ENCODE data around the gene ZNF684. TPM values are rescaled to one million over a fixed set of nuclear protein-coding genes. Genes with fewer than 3 reads are reported as not detected.
A peak's percentile ranks its signal among the peaks of the same experiment; 100 is the strongest.
"Not testable (repeated sequence)": the region's sequence is repeated elsewhere in the genome, so short reads cannot be mapped to it uniquely, and the experiment has no call there.

The ZNF684 gene
- 4.1 TPM for total RNA-seq

DNA sequence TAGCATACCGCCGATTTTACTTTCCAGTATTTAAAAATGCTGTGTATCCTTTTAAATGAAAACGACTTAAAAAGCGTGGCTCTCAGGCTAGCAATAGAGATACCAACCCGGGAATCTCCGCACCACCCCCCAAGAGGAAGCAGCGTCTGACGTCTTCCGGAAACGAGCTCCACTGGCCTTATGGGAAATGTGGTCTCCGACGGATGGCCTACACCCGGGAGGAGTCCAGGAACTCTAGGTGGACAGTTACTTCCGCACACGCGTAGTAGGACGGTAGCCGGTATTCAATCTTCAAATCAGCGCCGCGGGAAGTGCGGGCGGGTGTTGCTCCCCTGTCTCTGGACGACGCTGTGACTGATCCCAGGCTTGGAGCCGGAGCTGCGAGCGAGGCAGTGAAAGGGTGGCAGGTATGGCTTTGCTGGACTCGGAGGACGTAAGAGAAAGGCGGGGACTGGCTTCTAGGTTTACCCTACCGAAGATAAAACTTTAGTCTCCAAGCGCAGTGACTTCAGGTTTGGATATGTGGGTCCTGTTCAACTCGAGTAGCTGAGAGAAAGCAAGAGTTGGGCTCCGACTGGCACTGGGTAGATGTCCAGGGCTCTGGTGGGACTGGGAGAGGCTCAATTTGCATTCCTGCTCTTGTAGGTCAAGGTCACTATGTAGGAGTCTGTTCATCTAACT, at the start of gene ZNF684:
Gene ZNF684 (plus strand): TSS at position 257 of the 681 bp plus-strand sequence. CDS start 1,530 bp downstream, outside the sequence.
- peak within 1 kb of the TSS; percentile 71 for H3K4me3 ChIP-seq (ENCODE audit: low read length)
- H3K4me1 ChIP-seq (ENCODE audit: insufficient read depth, low read length) = peaks cover 20% of the 10 kb centered on the region

GRCh38 chr1:40495315-40495903, 36.0 kb upstream of the ZNF684 start:
- Histone ChIP-seq H3K4me1 (ENCODE audit: insufficient read depth, low read length) (no peaks in the 10 kb centered on the region), H3K27me3 (ENCODE audit: insufficient read depth, low read length) (no peaks in the 10 kb centered on the region), H3K4me3 (ENCODE audit: low read length) (no peak overlapping the region), H3K9me3 (ENCODE audit: low read depth, low read length) (peaks cover 65% of the 10 kb centered on the region)

More for the DNA sequence above, at the start of gene ZNF684:
- H3K27me3 ChIP-seq (ENCODE audit: insufficient read depth, low read length) = no peaks in the 10 kb centered on the region
- no peaks in the 10 kb centered on the region for H3K9me3 ChIP-seq (ENCODE audit: low read depth, low read length)

- H3K4me1 ChIP-seq (ENCODE audit: insufficient read depth, low read length); H3K27me3 ChIP-seq (ENCODE audit: insufficient read depth, low read length); H3K4me3 ChIP-seq (ENCODE audit: low read length): not testable (repeated sequence)
- peaks cover 36% of the 10 kb centered on the region for H3K9me3 ChIP-seq (ENCODE audit: low read depth, low read length)
Measured at GRCh38 chr1:40502651-40503050, 28.8 kb upstream of the ZNF684 start.

DNA sequence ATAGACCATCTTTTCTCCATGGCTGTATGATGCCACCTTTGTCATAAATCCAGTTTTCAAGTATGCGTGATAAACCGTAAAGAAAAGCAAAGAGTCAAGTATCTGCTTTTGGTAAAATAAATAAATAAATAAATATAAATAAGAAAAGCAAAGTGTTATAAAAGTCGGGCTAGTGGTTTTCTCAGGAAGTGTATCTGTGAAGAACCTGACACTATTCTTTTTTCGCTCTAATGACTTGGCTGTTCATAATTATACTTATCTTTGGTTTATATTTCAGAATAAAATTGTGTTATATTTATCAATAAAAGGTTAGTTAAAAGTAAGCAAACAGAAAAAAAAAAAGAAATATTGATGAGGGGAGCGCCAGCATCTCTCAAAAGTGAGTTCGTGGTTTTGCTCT, 23.5 kb upstream of the ZNF684 start:
- Histone ChIP-seq H3K9me3 (ENCODE audit: low read depth, low read length) (peaks cover 18% of the 10 kb centered on the region), H3K4me3 (ENCODE audit: low read length) (peak overlapping the region; percentile 80), H3K4me1 (ENCODE audit: insufficient read depth, low read length) (peaks cover 13% of the 10 kb centered on the region), H3K27me3 (ENCODE audit: insufficient read depth, low read length) (no peaks in the 10 kb centered on the region)

- Histone ChIP-seq H3K4me3 (ENCODE audit: low read length) (peak within 1 kb of the TSS; percentile 80), H3K4me1 (ENCODE audit: insufficient read depth, low read length) (peaks cover 13% of the 10 kb centered on the region), H3K9me3 (ENCODE audit: low read depth, low read length) (peaks cover 13% of the 10 kb centered on the region), H3K27me3 (ENCODE audit: insufficient read depth, low read length) (no peaks in the 10 kb centered on the region)
Measured at GRCh38 chr1:40508375-40509341, 22.8 kb upstream of the ZNF684 start, which contains the start of gene EXO5. EXO5 (plus strand) TSS chr1:40508767; CDS start chr1:40514545, 5,778 bp downstream.

- Histone ChIP-seq H3K9me3 (ENCODE audit: low read depth, low read length) (peaks cover 25% of the 10 kb centered on the region), H3K27me3 (ENCODE audit: insufficient read depth, low read length) (peaks cover 3% of the 10 kb centered on the region), H3K4me1 (ENCODE audit: insufficient read depth, low read length) (no peaks in the 10 kb centered on the region), H3K4me3 (ENCODE audit: low read length) (no peak overlapping the region)
Measured at GRCh38 chr1:40519517-40519916, 11.9 kb upstream of the ZNF684 start.

- peaks cover 20% of the 10 kb centered on the region for H3K4me1 ChIP-seq (ENCODE audit: insufficient read depth, low read length)
- H3K27me3 ChIP-seq (ENCODE audit: insufficient read depth, low read length) = no peaks in the 10 kb centered on the region
- peaks cover 4% of the 10 kb centered on the region for H3K9me3 ChIP-seq (ENCODE audit: low read depth, low read length)
- H3K4me3 ChIP-seq (ENCODE audit: low read length) = peak overlapping the region; percentile 71
Measured at GRCh38 chr1:40530735-40531380, 579 bp upstream of the ZNF684 start.

DNA sequence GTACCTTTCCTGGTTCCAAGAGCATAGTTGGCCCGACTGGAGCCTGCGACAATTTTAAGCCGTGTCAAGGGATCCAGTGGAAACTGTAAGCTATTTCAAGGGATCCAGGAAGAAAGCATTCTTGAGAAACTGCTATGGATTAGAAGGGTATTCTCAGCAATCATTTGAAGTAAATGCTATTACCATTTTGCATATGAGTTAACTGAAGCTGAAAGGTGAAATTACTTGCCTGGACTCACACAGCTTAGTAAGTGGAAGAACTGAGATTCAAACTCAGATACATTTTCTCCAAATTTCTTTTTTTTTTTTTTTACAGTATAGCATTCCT, 589 bp downstream of the ZNF684 start:
- Histone ChIP-seq H3K27me3 (ENCODE audit: insufficient read depth, low read length) (no peaks in the 10 kb centered on the region), H3K4me3 (ENCODE audit: low read length) (peak overlapping the region; percentile 71), H3K4me1 (ENCODE audit: insufficient read depth, low read length) (peaks cover 20% of the 10 kb centered on the region), H3K9me3 (ENCODE audit: low read depth, low read length) (no peaks in the 10 kb centered on the region)

GRCh38 chr1:40532844-40533424, 1.5 kb downstream of the ZNF684 start:
- no peaks in the 10 kb centered on the region for H3K9me3 ChIP-seq (ENCODE audit: low read depth, low read length)
- H3K4me3 ChIP-seq (ENCODE audit: low read length) = no peak overlapping the region
- no peaks in the 10 kb centered on the region for H3K27me3 ChIP-seq (ENCODE audit: insufficient read depth, low read length)
- H3K4me1 ChIP-seq (ENCODE audit: insufficient read depth, low read length) = peaks cover 20% of the 10 kb centered on the region

DNA sequence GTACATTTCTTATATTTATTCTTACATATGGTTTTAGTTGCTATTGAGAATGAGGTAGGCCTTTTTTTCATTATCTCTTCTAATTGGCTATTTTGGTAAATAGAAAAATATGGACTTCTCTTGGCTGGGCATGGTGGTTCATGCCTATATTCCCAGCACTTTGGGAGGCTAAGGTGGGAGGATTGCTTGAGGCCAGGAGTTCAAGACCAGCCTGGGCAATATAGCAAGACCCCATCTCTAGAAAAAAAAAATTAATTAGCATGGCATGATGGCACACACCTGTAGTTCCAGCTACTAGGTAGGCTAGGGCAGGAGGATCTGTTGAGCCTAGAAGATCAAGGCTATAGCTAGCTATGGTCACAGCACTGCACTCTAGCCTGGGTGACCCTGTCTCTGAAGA, 3.2 kb downstream of the ZNF684 start:
- no peak overlapping the region for H3K4me3 ChIP-seq (ENCODE audit: low read length)
- peaks cover 27% of the 10 kb centered on the region for H3K4me1 ChIP-seq (ENCODE audit: insufficient read depth, low read length)
- H3K9me3 ChIP-seq (ENCODE audit: low read depth, low read length) = no peaks in the 10 kb centered on the region
- no peaks in the 10 kb centered on the region for H3K27me3 ChIP-seq (ENCODE audit: insufficient read depth, low read length)

- H3K9me3 ChIP-seq (ENCODE audit: low read depth, low read length) = no peaks in the 10 kb centered on the region
- peaks cover 24% of the 10 kb centered on the region for H3K4me1 ChIP-seq (ENCODE audit: insufficient read depth, low read length)
- H3K27me3 ChIP-seq (ENCODE audit: insufficient read depth, low read length) = no peaks in the 10 kb centered on the region
- H3K4me3 ChIP-seq (ENCODE audit: low read length) = no peak overlapping the region
Measured at GRCh38 chr1:40535732-40536131, 4.3 kb downstream of the ZNF684 start.

- H3K4me3 ChIP-seq (ENCODE audit: low read length) = no peak overlapping the region
- H3K9me3 ChIP-seq (ENCODE audit: low read depth, low read length) = no peaks in the 10 kb centered on the region
- peaks cover 7% of the 10 kb centered on the region for H3K4me1 ChIP-seq (ENCODE audit: insufficient read depth, low read length)
- H3K27me3 ChIP-seq (ENCODE audit: insufficient read depth, low read length) = no peaks in the 10 kb centered on the region
Measured at GRCh38 chr1:40539338-40539737, 7.9 kb downstream of the ZNF684 start.

GRCh38 chr1:40546957-40547356, 15.5 kb downstream of the ZNF684 start:
- Histone ChIP-seq H3K4me1 (ENCODE audit: insufficient read depth, low read length) (no peaks in the 10 kb centered on the region), H3K4me3 (ENCODE audit: low read length) (no peak overlapping the region), H3K27me3 (ENCODE audit: insufficient read depth, low read length) (no peaks in the 10 kb centered on the region), H3K9me3 (ENCODE audit: low read depth, low read length) (peaks cover 21% of the 10 kb centered on the region)

DNA sequence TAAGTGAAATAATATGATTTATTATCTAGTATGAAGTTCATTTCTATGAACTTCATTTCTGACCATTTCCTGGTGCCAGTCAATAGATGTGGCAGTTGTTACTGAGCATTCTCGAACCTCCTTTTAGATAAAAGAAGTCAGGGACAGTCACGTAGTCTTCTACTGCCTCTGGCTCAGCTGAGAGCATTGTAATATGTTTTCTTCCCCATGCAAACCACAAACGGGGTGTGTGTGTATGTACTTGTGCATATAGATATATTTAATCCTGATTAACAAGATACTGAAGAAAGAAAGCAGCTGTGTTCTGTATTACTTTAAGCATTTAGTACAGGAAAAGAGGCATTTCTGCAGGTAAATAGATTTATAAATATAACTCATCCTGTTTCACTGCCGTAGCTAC, 21.6 kb downstream of the ZNF684 start:
- Histone ChIP-seq H3K9me3 (ENCODE audit: low read depth, low read length) (no peaks in the 10 kb centered on the region), H3K4me3 (ENCODE audit: low read length) (no peak overlapping the region), H3K27me3 (ENCODE audit: insufficient read depth, low read length) (no peaks in the 10 kb centered on the region), H3K4me1 (ENCODE audit: insufficient read depth, low read length) (no peaks in the 10 kb centered on the region)

Data from mononuclear cell (primary cell).